ENCODE data around the gene TEX29. TPM values are rescaled to one million over a fixed set of nuclear protein-coding genes. Genes with fewer than 3 reads are reported as not detected.

Gene TEX29
- 0.64 TPM in 1 of 2 replicates, not detected in the other for total RNA-seq

GRCh38 chr13:111319998-111320911 is at the start of gene TEX29:
Gene TEX29, plus strand, starts transcription at chr13:111320642. Its CDS starts 249 bp downstream, at chr13:111320891.
- no peak for TF ChIP-seq CTCF (IDR thresholded peaks at IDR 0.05; ENCODE audit: insufficient read depth, low read depth, low read length)
- DNase-seq (ENCODE audit: low read depth): no peak
- no peak within 1 kb of the TSS for H3K4me3 ChIP-seq (ENCODE audit: low read depth, low read length)

- no peak overlapping the region for H3K4me3 ChIP-seq (ENCODE audit: low read depth, low read length)
- no peak for TF ChIP-seq CTCF (IDR thresholded peaks at IDR 0.05; ENCODE audit: insufficient read depth, low read depth, low read length)
- DNase-seq (ENCODE audit: low read depth): peak; percentile 16
Measured at GRCh38 chr13:111270765-111271698, 49.4 kb upstream of the TEX29 start.

GRCh38 chr13:111272117-111272516 is 48.3 kb upstream of the TEX29 start:
- DNase-seq (ENCODE audit: low read depth): no peak
- TF ChIP-seq CTCF (IDR thresholded peaks at IDR 0.05; ENCODE audit: insufficient read depth, low read depth, low read length): no peak
- no peak overlapping the region for H3K4me3 ChIP-seq (ENCODE audit: low read depth, low read length)

- TF ChIP-seq CTCF (IDR thresholded peaks at IDR 0.05; ENCODE audit: insufficient read depth, low read depth, low read length): no peak
- H3K4me3 ChIP-seq (ENCODE audit: low read depth, low read length): no peak overlapping the region
- no peak for DNase-seq (ENCODE audit: low read depth)
Measured at GRCh38 chr13:111275382-111275781, 45.1 kb upstream of the TEX29 start.

GRCh38 chr13:111275995-111276618 is 44.3 kb upstream of the TEX29 start:
- no peak overlapping the region for H3K4me3 ChIP-seq (ENCODE audit: low read depth, low read length)
- no peak for TF ChIP-seq CTCF (IDR thresholded peaks at IDR 0.05; ENCODE audit: insufficient read depth, low read depth, low read length)
- DNase-seq (ENCODE audit: low read depth): no peak

GRCh38 chr13:111278258-111278657 is 42.2 kb upstream of the TEX29 start:
- no peak for DNase-seq (ENCODE audit: low read depth)
- TF ChIP-seq CTCF (IDR thresholded peaks at IDR 0.05; ENCODE audit: insufficient read depth, low read depth, low read length): no peak
- H3K4me3 ChIP-seq (ENCODE audit: low read depth, low read length): no peak overlapping the region
